ENCODE data around the gene TMTC3.

GRCh38 chr12:88145567-88146505, 3.7 kb downstream of the TMTC3 start:
- TF ChIP-seq, protein P1, sequence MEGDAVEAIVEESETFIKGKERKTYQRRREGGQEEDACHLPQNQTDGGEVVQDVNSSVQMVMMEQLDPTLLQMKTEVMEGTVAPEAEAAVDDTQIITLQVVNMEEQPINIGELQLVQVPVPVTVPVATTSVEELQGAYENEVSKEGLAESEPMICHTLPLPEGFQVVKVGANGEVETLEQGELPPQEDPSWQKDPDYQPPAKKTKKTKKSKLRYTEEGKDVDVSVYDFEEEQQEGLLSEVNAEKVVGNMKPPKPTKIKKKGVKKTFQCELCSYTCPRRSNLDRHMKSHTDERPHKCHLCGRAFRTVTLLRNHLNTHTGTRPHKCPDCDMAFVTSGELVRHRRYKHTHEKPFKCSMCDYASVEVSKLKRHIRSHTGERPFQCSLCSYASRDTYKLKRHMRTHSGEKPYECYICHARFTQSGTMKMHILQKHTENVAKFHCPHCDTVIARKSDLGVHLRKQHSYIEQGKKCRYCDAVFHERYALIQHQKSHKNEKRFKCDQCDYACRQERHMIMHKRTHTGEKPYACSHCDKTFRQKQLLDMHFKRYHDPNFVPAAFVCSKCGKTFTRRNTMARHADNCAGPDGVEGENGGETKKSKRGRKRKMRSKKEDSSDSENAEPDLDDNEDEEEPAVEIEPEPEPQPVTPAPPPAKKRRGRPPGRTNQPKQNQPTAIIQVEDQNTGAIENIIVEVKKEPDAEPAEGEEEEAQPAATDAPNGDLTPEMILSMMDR (IDR thresholded peaks at IDR 0.05) = no peak
- TF ChIP-seq POLR2A (IDR thresholded peaks at IDR 0.05) = no peak
